ENCODE data around the gene THSD8.

Gene THSD8

GRCh38 chr19:12801466-12802266 lies at the start of gene THSD8, which contains the start of gene PRDX2:
THSD8 (plus strand) TSS chr19:12802069; CDS start chr19:12802072, 3 bp downstream.
PRDX2 (minus strand) TSS chr19:12801800; CDS start chr19:12801261, 539 bp downstream.
- peak; percentile 85 for DNase-seq

- no peak for DNase-seq
Observed at GRCh38 chr19:12754465-12755196, 47.2 kb upstream of the THSD8 start.

- no peak for DNase-seq
Observed at GRCh38 chr19:12756150-12756883, 45.6 kb upstream of the THSD8 start.

- DNase-seq: peak; percentile 47
Observed at GRCh38 chr19:12757544-12758274, 44.2 kb upstream of the THSD8 start.

- DNase-seq: no peak
Observed at GRCh38 chr19:12759686-12760085, 42.2 kb upstream of the THSD8 start.

GRCh38 chr19:12763100-12763499 lies 38.8 kb upstream of the THSD8 start:
- DNase-seq: no peak

GRCh38 chr19:12764698-12765097 lies 37.2 kb upstream of the THSD8 start:
- no peak for DNase-seq

GRCh38 chr19:12766051-12766521 lies 35.8 kb upstream of the THSD8 start:
- DNase-seq: peak; percentile 58

- no peak for DNase-seq
Observed at GRCh38 chr19:12767150-12767549, 34.7 kb upstream of the THSD8 start.

GRCh38 chr19:12767666-12768065 lies 34.2 kb upstream of the THSD8 start:
- DNase-seq: no peak

GRCh38 chr19:12769689-12770088 lies 32.2 kb upstream of the THSD8 start:
- DNase-seq: no peak

- DNase-seq: no peak
Observed at GRCh38 chr19:12770922-12771321, 30.9 kb upstream of the THSD8 start.

- no peak for DNase-seq
Observed at GRCh38 chr19:12772323-12772722, 29.5 kb upstream of the THSD8 start.

- no peak for DNase-seq
Observed at GRCh38 chr19:12773571-12773970, 28.3 kb upstream of the THSD8 start.

- DNase-seq: peak; percentile 98
Observed at GRCh38 chr19:12774588-12775555, 27.0 kb upstream of the THSD8 start, which contains the start of gene HOOK2. HOOK2 (minus strand) TSS chr19:12775552; CDS start chr19:12775449, 103 bp downstream.

GRCh38 chr19:12777217-12778016 lies 24.5 kb upstream of the THSD8 start:
- peak; percentile 73 for DNase-seq

- peak; percentile 65 for DNase-seq
Observed at GRCh38 chr19:12778017-12778904, 23.6 kb upstream of the THSD8 start.

GRCh38 chr19:12778905-12779161 lies 23.0 kb upstream of the THSD8 start:
- no peak for DNase-seq

Measured in NCI-H2029 (cell line).